Measurements from ENCODE around the gene ZG16.
"Not testable (repeated sequence)": the region's sequence is repeated elsewhere in the genome, so short reads cannot be mapped to it uniquely, and the experiment has no call there.

ZG16 gene

GRCh38 chr16:29790183-29790948, 12.3 kb downstream of the ZG16 start, which contains the start of gene KIF22:
Gene KIF22, plus strand, starts transcription at chr16:29790751. Its CDS starts 9 bp downstream, at chr16:29790760.
- DNase-seq = peak; percentile 100

GRCh38 chr16:29790949-29791844, 13.1 kb downstream of the ZG16 start:
- no peak for DNase-seq

GRCh38 chr16:29791845-29792807, 14.1 kb downstream of the ZG16 start:
- no peak for DNase-seq

- not testable (repeated sequence) for DNase-seq
Measured at GRCh38 chr16:29793153-29793552, 15.1 kb downstream of the ZG16 start.

GRCh38 chr16:29794231-29794710, 16.2 kb downstream of the ZG16 start:
- DNase-seq = no peak

GRCh38 chr16:29802416-29802935, 24.4 kb downstream of the ZG16 start:
- no peak for DNase-seq

GRCh38 chr16:29804020-29804419, 26.0 kb downstream of the ZG16 start:
- no peak for DNase-seq

- DNase-seq = no peak
Measured at GRCh38 chr16:29804455-29805231, 26.6 kb downstream of the ZG16 start.

GRCh38 chr16:29805232-29806098, 27.4 kb downstream of the ZG16 start:
- peak; percentile 98 for DNase-seq

GRCh38 chr16:29806099-29806579, 28.1 kb downstream of the ZG16 start, which contains the start of gene MAZ:
Gene MAZ, plus strand, starts transcription at chr16:29806529. Its CDS starts 173 bp downstream, at chr16:29806702.
- no peak for DNase-seq

- peak; percentile 65 for DNase-seq
Measured at GRCh38 chr16:29806641-29807425, 28.8 kb downstream of the ZG16 start.

GRCh38 chr16:29807426-29808218, 29.6 kb downstream of the ZG16 start:
- DNase-seq = peak; percentile 90

GRCh38 chr16:29808219-29808900, 30.3 kb downstream of the ZG16 start:
- no peak for DNase-seq

- no peak for DNase-seq
Measured at GRCh38 chr16:29809031-29809747, 31.1 kb downstream of the ZG16 start.

GRCh38 chr16:29809850-29810698, 32.0 kb downstream of the ZG16 start:
- peak; percentile 52 for DNase-seq

- no peak for DNase-seq
Measured at GRCh38 chr16:29810699-29811169, 32.7 kb downstream of the ZG16 start.

Data from CD4-positive, alpha-beta T cell treated with Interleukin-6 for 4 hours (primary cell).